Activated naive CD4-positive, alpha-beta T cell treated with anti-CD3 and anti-CD28 coated beads, Interleukin-2, amount 50 U/mL, for 72 hours (primary cell): ENCODE results near the gene PPY. TPM values are rescaled to one million over a fixed set of nuclear protein-coding genes. Genes with fewer than 3 reads are reported as not detected.
"Not testable (repeated sequence)": the region's sequence is repeated elsewhere in the genome, so short reads cannot be mapped to it uniquely, and the experiment has no call there.

Experiments used
- ATAC-seq, 2 donors: fragments of 150-1000 bp; cut with Tn5 transposase; 2 replicates each; pipeline ENCODE4 v1.10.0; 2021; ENCODE audit warnings: mild to moderate bottlenecking in 2 of 2, moderate library complexity in 2 of 2
- DNase-seq, 2 donors: peaks; one replicate each; pipeline ENCODE4 v3.0.0; 2021 to 2022; ENCODE audit warnings: low spot score in 2 of 2
- H3K27ac Mint-ChIP-seq, 2 donors: one replicate each; pipeline ENCODE4 v1.8.0; 2022; ENCODE audit warnings: mild to moderate bottlenecking in 2 of 2, mixed read lengths in 2 of 2
- H3K36me3 Mint-ChIP-seq, 2 donors: one replicate each; pipeline ENCODE4 v1.8.0; 2022; ENCODE audit warnings: mixed read lengths in 2 of 2
- H3K9me3 Mint-ChIP-seq, 2 donors: one replicate each; pipeline ENCODE4 v1.8.0; 2022; ENCODE audit warnings: mixed read lengths in 2 of 2
- total RNA-seq, 2 donors: library from RNA; stranded (reverse); gene quantifications; one replicate each; pipeline ENCODE4 v1.2.3, GENCODE V29; 2022

Gene PPY
- total RNA-seq, 2 donors from 2014 or later: not detected

DNA sequence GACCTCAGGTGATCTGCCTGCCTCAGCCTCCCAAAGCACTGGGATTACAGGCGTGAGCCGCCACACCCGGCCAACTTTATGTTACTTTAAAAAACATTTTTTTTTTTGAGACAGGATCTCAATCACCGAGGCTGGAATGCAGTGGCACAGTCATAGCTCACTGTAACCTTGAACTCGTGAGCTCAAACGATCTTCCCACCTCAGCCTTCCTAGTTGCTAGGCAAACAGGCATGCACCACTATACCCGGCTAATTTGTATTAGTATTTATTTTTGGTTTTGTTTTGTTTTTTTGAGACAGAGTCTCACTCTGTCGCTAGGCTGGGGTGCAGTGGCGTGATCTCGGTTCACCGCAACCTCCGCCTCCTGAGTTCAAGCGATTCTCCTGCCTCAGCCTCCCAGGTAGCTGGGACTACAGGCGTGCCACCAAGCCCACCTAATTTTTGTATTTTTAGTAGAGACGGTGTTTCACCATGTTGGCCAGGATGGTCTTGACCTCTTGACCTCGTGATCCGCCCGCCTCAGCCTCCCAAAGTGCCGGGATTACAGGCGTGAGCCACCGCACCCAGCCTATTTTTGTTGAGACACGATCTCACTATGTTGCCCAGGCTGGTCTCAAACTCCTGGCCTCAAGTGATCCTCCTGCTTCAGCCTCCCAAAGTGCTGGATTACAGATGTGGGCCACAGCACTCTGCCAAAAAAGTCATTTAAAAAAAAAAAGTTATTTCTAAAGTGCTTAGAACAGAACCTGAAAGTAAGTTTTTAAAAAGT lies 30.4 kb upstream of the PPY start:
- H3K36me3 Mint-ChIP-seq, H3K27ac Mint-ChIP-seq, DNase-seq, H3K9me3 Mint-ChIP-seq, ATAC-seq: not testable (repeated sequence)

DNA sequence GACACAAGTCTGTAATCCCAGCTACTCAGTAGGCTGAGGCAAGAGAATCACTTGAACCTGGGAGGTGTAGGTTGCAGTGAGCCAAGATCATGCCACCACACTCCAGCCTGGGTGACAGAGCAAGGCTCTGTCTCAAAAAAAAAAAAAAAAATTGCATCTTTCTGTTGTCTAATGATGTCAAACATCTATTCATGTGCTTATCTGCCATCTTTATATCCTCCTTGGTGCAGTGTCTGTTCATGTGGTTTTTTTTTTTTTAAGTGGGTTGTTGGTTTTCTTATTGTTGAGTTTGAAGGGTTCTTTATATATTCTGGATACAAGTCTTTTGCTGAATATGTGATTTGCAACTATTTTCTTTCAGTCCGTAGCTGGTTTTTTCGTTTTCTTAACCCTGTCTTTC lies 29.2 kb upstream of the PPY start:
- not testable (repeated sequence) for H3K9me3 Mint-ChIP-seq, H3K36me3 Mint-ChIP-seq, DNase-seq, ATAC-seq, H3K27ac Mint-ChIP-seq

DNA sequence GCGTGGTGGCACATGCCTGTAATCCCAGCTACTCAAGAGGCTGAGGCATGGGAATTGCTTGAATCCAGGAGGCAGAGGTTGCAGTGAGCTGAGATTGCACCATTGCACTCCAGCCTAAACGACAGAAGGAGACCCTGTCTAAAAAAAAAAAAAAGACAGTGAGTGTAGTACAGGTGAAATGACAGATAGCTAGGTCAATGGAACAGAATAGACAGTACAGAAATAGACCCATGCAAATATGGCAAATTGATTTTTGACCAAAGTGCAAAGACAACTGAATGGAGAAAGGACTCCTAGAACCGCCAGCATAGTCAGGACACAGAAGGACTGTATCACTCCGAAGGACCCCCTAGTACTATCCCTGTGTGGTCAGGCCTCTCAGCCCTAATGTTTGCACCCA lies 28.1 kb upstream of the PPY start:
- H3K9me3 Mint-ChIP-seq: no peaks in the 10 kb centered on the region

GRCh38 chr17:43967251-43967875 lies 25.1 kb upstream of the PPY start:
- Mint-ChIP-seq H3K36me3 (no peaks in the 10 kb centered on the region), H3K9me3 (no peaks in the 10 kb centered on the region), H3K27ac (no peak overlapping the region)
- DNase-seq (no peak), ATAC-seq (peak; percentile 45 to 63)

More for the DNA sequence above, 28.1 kb upstream of the PPY start:
- no peaks in the 10 kb centered on the region for H3K36me3 Mint-ChIP-seq
- H3K27ac Mint-ChIP-seq: no peak overlapping the region
- no peak for DNase-seq
- ATAC-seq: no peak

DNA sequence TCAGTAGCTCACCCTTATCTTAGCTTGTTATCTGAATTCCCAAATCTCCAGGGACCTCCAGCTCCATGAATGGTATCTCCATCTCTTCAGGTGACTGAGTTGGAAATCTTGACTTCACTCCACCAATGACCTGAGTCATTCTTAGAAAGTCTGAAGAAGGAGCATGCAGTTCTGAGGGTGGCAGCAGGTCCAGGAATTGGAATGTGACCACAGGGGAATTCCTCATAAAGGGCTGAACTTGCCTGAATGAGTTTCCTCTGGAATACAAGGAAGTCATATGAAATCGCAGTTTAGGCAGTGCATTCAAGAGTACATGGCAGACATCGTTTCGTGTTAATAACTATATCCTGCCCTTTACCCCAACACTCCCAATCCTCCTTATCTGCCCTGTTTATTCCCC lies 24.0 kb upstream of the PPY start:
- ATAC-seq (no peak), DNase-seq (no peak)
- Mint-ChIP-seq H3K27ac (no peak overlapping the region), H3K36me3 (no peaks in the 10 kb centered on the region), H3K9me3 (no peaks in the 10 kb centered on the region)

DNA sequence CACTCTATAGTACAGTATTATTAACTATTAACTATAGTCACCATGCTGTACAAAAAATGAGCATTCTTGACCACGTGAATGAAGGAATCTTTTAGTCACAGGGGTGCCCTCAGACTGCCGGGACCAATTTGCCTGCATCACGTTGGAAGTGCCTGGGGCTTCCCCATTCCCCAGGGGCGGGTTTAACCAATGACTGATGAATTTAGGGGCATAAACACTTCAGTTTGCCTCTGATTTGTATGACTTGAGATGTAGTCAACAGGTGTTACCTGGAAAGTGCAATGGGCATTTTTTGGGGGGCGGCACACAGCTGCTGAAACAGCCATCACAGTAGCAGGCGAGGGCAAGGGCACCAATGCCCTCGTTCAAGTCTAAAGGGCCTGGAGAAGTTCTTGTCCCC lies 20.2 kb upstream of the PPY start:
- Mint-ChIP-seq H3K9me3 (no peaks in the 10 kb centered on the region), H3K36me3 (no peaks in the 10 kb centered on the region), H3K27ac (no peak overlapping the region)
- no peak for DNase-seq
- no peak for ATAC-seq

DNA sequence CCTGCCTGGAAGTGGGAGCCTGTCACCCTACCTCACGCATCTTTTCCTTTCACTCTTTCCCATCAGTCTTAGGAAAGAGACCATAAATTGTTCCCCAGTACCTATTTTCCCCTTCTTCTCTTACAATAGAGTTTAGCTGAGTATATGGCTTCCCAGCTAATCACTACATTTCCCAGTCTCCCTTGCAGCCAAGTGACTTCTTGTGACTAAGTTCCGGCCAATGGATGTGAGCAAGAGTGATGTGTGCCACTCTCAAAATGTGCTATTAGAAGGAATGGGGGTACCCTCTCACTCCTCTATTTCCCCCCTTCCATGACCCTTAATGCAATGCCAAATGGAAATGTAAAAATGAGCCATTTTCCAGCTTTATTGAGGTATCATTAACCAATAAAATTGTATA lies 19.7 kb upstream of the PPY start:
- H3K27ac Mint-ChIP-seq: no peak overlapping the region
- DNase-seq: no peak
- H3K36me3 Mint-ChIP-seq: no peaks in the 10 kb centered on the region

GRCh38 chr17:43961292-43961691 lies 19.0 kb upstream of the PPY start:
- not testable (repeated sequence) for H3K36me3 Mint-ChIP-seq, ATAC-seq, H3K9me3 Mint-ChIP-seq, DNase-seq, H3K27ac Mint-ChIP-seq

More for the DNA sequence above, 19.7 kb upstream of the PPY start:
- ATAC-seq: no peak
- no peaks in the 10 kb centered on the region for H3K9me3 Mint-ChIP-seq

GRCh38 chr17:43958748-43959352 lies 16.6 kb upstream of the PPY start:
- DNase-seq: no peak

DNA sequence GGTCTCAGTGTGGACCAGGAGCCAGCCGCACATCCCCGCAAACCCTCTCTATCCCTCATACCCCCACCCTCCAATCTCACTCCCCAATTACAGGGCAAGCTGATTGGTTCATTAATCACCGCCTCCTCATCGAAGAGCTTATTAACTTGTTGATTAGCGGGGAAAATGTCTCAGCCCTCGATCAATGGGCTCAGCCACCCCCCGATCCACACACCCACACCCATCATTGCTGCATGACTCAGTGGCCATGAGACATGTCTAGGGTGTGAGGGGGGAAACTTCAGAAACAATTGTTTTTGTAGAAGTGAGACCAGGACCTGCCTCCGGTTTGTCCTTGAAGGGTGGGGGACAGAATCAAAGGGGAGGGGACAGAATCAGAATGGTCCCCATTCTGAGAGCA lies 13.9 kb upstream of the PPY start:
- DNase-seq: no peak
- no peak for ATAC-seq

More at GRCh38 chr17:43958748-43959352, 16.6 kb upstream of the PPY start:
- H3K36me3 Mint-ChIP-seq: no peaks in the 10 kb centered on the region
- peak in 1 of 2 donors; percentile 84 for ATAC-seq
- H3K27ac Mint-ChIP-seq: no peak overlapping the region
- H3K9me3 Mint-ChIP-seq: no peaks in the 10 kb centered on the region

GRCh38 chr17:43953746-43954145 lies 11.5 kb upstream of the PPY start, which contains the start of gene PYY:
Gene PYY, minus strand, starts transcription at chr17:43953940. Its CDS starts 457 bp downstream, at chr17:43953483.
- no peaks in the 10 kb centered on the region for H3K36me3 Mint-ChIP-seq
- H3K9me3 Mint-ChIP-seq: no peaks in the 10 kb centered on the region
- H3K27ac Mint-ChIP-seq: no peak within 1 kb of the TSS
- DNase-seq (no peak), ATAC-seq (no peak)

More for the DNA sequence above, 13.9 kb upstream of the PPY start:
- Mint-ChIP-seq H3K36me3 (no peaks in the 10 kb centered on the region), H3K27ac (no peak overlapping the region), H3K9me3 (no peaks in the 10 kb centered on the region)

GRCh38 chr17:43952724-43953666 lies 10.7 kb upstream of the PPY start:
- no peak for DNase-seq
- ATAC-seq: no peak
- no peaks in the 10 kb centered on the region for H3K9me3 Mint-ChIP-seq

DNA sequence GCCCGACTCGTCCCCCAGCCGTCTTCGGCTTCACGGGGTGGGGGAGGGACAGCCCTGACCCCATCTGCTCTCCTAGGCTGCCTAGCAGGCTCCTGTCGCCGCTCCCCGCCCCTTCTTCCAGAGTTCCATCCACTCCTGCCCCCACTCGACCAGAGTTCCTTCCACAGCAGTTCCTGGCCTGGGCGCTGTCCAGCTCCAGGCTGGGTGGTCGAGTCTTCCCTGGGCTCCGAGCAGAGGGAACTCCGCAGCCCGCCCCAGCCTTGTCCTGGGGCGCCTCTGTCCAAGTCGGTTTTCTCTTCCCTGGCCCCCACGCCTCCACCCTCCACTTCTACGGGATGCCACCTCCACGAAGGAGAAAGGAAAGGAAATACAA lies 10.1 kb upstream of the PPY start:
- Mint-ChIP-seq H3K36me3 (no peaks in the 10 kb centered on the region), H3K27ac (no peak overlapping the region), H3K9me3 (no peaks in the 10 kb centered on the region)
- ATAC-seq: no peak
- no peak for DNase-seq

More at GRCh38 chr17:43952724-43953666, 10.7 kb upstream of the PPY start:
- no peaks in the 10 kb centered on the region for H3K36me3 Mint-ChIP-seq
- H3K27ac Mint-ChIP-seq: no peak overlapping the region

DNA sequence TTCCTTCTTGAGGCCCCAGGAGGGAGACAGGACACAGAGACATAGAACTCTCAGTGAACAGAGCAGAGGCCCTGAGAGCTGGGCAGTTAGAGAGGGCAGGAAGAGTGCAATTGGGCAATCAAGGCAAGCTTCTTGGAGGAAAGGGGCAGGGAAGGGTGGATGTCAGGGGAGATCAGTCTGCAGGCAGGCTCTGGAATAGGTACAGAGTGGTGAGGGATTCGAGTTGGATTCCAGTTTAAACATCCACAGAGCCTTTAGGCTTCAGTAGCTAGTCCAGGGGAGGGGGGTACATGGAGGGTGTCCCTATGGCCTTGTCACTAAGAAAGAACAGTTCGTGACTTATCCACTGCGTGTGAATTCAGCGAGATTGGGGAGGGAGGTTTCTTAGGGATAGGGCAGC lies 9.5 kb upstream of the PPY start:
- Mint-ChIP-seq H3K36me3 (no peaks in the 10 kb centered on the region), H3K9me3 (no peaks in the 10 kb centered on the region), H3K27ac (no peak overlapping the region)
- ATAC-seq (no peak), DNase-seq (no peak)

DNA sequence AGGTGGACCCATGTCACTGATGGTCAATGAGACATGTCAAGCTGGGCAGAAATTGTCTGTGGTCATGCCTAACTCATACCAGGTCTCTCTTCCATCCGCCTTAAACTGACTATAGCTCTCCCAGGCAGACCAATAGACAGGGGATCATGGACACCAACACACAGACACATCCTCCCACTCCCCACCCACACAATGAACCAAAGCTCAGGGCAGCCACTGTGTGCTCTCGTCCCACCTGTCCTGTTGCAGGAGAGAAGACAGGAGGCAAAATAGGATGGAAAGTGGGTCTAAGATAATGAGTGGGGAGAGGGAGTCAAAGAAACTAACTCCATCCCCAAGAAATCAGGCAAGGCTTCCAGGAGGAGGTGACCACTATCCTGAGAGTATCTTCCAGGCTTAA lies 8.3 kb upstream of the PPY start:
- H3K9me3 Mint-ChIP-seq: no peaks in the 10 kb centered on the region
- no peaks in the 10 kb centered on the region for H3K36me3 Mint-ChIP-seq
- ATAC-seq: no peak
- no peak overlapping the region for H3K27ac Mint-ChIP-seq
- DNase-seq: no peak

- no peaks in the 10 kb centered on the region for H3K36me3 Mint-ChIP-seq
- DNase-seq (no peak), ATAC-seq (no peak)
- H3K27ac Mint-ChIP-seq: no peak overlapping the region
- no peaks in the 10 kb centered on the region for H3K9me3 Mint-ChIP-seq
Measured at GRCh38 chr17:43949781-43950180, 7.5 kb upstream of the PPY start.

GRCh38 chr17:43946781-43947180 lies 4.5 kb upstream of the PPY start:
- no peak for ATAC-seq
- Mint-ChIP-seq H3K27ac (no peak overlapping the region), H3K9me3 (no peaks in the 10 kb centered on the region), H3K36me3 (no peaks in the 10 kb centered on the region)
- no peak for DNase-seq
